NCI-H1092 (cell line): ENCODE results near the gene CACNA2D4.

Experiments used
- DNase-seq: peaks from one replicate; lab custom pipeline; 2025; lab: John Stamatoyannopoulos, UW

The CACNA2D4 gene

GRCh38 chr12:1778911-1779310 lies 139.5 kb downstream of the CACNA2D4 start:
- no peak for DNase-seq

DNA sequence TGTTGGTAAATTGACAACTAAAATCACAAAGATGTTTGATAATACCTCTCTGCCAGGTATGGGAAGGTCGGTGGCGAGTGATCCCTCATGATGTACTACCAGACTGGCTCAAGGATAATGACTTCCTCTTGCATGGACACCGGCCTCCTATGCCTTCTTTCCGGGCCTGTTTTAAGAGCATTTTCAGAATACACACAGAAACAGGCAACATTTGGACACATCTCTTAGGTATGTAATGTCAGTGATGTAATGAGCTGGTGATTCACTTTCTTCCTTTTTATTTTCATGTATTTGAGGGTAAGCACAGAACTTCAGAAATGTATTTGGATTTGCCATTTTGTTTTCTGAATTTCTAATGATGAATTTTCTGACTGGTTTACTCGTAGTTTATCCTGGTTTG lies 140.7 kb downstream of the CACNA2D4 start:
- no peak for DNase-seq

GRCh38 chr12:1776170-1776921 lies 142.1 kb downstream of the CACNA2D4 start:
- no peak for DNase-seq

DNA sequence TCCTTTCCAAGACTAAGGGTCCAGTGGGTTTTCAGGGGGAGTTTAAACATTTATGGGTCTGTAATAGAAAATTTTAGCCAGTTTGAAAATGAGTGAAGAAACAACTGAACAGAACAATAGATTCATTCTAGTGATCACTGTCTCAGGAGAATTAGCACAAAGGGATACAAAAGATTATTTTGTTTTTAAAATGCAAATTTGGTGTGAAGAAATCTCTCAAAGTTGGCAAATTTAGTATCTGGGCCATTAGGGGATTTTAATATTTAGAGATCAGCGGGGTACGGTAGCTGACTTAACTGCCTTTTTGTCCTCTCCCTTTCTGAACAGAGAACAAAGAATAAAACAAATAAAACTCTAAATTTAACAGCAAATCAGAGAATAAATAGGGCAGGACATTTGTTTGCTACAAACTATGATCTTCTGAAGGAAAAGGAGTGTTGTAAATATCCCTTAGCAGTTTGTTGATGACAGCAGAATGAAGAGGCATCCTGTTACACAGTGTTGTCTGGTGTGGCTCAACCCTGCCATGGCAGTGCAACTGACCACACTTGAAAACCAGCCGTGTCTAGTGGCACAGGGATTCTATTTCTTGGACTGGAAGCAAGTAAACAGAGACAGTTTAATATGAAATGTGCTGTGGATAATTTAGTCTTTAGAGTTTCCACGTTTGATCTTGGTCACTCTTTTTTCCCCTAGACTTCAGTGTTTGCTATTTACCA lies 144.4 kb downstream of the CACNA2D4 start:
- DNase-seq, result no peak

- no peak for DNase-seq
These were observed 148.5 kb downstream of the CACNA2D4 start for GRCh38 chr12:1769809-1770494.

- no peak for DNase-seq
These were observed 149.8 kb downstream of the CACNA2D4 start for GRCh38 chr12:1768615-1769014.

- DNase-seq, result no peak
These were observed 150.9 kb downstream of the CACNA2D4 start for GRCh38 chr12:1767407-1768090.

DNA sequence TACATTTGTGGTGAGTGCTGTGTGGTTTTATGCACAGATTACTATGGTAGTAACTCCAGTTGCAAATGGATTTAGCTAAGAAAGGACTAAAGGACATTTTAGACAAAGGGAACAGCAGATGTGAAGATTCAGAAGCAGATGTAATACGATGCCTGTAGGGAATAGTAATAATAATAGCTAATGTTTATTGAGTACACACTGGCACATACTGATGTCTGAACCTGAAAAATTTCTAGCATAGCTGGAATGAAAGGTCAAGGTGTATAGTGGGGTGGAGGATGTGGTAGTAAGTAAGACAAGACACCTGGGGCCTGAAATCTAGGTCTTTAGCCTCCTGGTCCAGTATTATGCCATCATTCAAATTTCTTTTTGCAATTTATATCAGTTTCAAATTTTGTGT lies 152.3 kb downstream of the CACNA2D4 start:
- DNase-seq, result no peak

DNA sequence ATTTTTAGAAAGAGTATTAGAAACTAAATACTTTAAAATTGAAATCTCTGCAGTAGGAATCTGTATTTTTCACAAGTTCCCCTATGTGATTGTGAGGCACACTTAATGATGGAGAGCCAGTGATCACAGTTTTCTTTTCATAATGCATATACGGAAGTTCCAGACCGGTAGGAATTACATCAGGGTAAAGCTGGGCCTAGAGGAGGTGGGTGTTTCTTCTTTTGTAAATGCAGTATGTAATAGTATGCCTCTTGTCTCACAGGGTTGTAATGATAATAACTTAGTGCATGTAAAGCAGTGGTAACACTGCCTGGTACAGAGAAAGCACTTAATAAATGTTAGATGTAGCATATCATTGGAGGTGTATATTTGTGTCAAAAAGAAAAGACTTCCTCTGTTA lies 155.3 kb downstream of the CACNA2D4 start:
- no peak for DNase-seq

DNA sequence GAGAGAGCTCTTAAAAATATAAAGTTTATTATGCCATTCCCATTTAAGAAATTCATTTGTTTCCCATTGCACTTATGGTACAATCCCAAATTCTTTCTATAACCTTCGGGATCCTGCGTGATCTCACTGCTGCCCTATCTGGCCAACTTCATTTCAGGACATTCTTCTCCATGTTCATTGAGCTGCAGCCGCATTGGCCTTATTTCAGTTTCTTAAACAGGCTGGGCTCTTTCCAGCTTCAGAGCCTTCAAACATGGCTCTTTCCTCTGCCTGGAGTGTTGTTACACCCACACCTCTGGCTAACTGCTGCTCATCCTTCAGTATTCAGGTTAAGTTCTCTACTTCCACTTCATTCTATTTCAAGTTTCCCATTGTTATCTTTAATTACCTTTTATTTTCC lies 156.6 kb downstream of the CACNA2D4 start:
- no peak for DNase-seq

GRCh38 chr12:1760566-1761382 lies 157.7 kb downstream of the CACNA2D4 start:
- DNase-seq, result no peak

- DNase-seq, result no peak
These were observed 159.6 kb downstream of the CACNA2D4 start for GRCh38 chr12:1758887-1759286.

DNA sequence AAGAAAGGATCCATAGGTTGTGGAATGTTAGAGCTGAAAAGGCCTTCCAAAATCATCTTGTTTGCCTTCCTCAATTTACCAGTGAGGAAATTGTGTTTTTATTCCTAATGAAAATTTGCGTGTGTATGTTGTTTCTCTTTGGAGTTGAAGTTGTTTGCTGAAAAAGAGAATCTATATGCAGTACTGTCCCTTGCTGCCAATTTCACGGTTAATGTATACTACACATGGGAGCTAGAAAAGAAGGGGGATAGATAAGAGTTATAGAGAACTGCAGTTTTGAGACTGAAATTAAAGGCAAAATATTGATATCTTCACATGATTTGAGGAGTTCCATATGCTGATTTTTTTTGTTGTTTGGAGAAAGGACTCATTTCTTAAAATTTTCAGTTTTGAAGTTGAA lies 160.1 kb downstream of the CACNA2D4 start:
- DNase-seq, result no peak

GRCh38 chr12:1750300-1750699 lies 168.2 kb downstream of the CACNA2D4 start:
- DNase-seq, result no peak

- DNase-seq, result no peak
These were observed 169.4 kb downstream of the CACNA2D4 start for GRCh38 chr12:1749019-1749418.

GRCh38 chr12:1747609-1748008 lies 170.8 kb downstream of the CACNA2D4 start:
- no peak for DNase-seq

DNA sequence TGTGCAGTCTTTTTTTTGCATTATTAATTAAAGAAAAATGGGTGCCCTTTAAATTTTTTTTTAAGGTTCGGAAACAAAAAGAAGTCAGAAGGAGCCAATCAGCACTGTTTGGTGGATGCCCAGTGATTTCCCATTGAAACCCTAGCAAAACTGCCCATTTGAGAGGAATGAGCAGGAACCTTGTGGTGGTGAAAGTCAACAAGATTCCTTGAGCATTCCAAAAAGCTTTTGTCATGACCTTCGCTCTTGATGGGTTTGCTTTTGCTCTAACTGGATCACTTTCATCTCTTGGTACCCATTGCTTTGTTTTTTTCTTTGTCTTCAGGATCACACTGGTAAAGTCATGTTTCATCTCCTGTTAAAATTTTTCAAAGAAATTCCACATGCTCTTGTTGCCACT lies 173.5 kb downstream of the CACNA2D4 start:
- DNase-seq, result no peak
